PC-9 (cell line): Measurements from ENCODE around the gene LRP1B.

Experiments used
- CTCF ChIP-seq: fragments of 200-600 bp; sonication (generic); conservative IDR thresholded peaks from 2 replicates; pipeline ENCODE4 v1.6.1; 2017; ENCODE audit warnings: mixed run types, antibody characterized with exemption, mild to moderate bottlenecking, moderate library complexity
- EZH2 ChIP-seq: fragments of 200-600 bp; sonication (generic); IDR thresholded peaks from 2 replicates; pipeline ENCODE4 v1.8.0; 2017; ENCODE audit warnings: antibody characterized with exemption, low read depth

GRCh38 chr2:141967980-141968379, 162.8 kb downstream of the LRP1B start:
- TF ChIP-seq CTCF (no peak), EZH2 (no peak)
